Renal pelvis (tissue), 4 donors: ENCODE results near the gene AGMO. TPM values are rescaled to one million over a fixed set of nuclear protein-coding genes. Genes with fewer than 3 reads are reported as not detected.
A peak's percentile ranks its signal among the peaks of the same experiment; 100 is the strongest.

Experiments used
- DNase-seq: peaks from one replicate; pipeline ENCODE4 v3.0.0-alpha.2; 2013
- polyA plus RNA-seq, 3 donors: library from polyadenylated mRNA; unstranded; fragments of 120-200 nt; gene quantifications; one replicate each; pipeline ENCODE4 v1.2.1, GENCODE V29; 2013; ENCODE audit not compliant: insufficient read length in 3 of 3

The AGMO gene
- polyA plus RNA-seq, 3 donors = 0.66 to 0.93 (median 0.84) TPM

DNA sequence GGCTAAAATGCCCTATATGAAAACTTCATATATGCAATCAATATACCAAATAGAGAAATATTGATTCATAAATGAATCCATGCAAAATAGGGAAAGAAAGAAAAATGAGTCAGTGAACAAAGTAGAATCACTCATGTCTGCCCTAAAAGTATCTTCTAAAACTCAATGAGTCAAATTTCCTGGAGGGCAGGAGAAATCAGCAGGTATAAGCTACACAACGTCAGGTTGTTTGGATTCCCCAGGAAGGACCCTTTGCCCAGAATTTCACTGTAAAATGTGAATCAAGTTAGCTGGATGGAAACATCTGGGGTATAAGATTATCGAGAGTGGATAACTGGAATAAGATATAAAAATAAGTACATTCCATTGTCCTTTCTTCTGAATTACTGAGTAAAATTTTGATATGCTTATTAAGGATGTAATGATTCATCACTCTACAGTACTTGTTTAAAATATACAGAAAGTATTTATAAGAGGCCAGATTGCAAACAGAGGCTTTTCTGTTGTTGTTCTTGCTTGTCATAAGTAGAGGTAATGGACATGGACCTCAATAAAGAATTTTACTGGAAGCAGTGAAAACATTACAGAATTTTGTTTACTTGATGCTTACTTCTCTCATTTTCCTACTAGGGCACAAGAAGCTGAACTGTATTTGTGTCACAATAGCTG lies 99.0 kb downstream of the AGMO start:
- no peak for DNase-seq

DNA sequence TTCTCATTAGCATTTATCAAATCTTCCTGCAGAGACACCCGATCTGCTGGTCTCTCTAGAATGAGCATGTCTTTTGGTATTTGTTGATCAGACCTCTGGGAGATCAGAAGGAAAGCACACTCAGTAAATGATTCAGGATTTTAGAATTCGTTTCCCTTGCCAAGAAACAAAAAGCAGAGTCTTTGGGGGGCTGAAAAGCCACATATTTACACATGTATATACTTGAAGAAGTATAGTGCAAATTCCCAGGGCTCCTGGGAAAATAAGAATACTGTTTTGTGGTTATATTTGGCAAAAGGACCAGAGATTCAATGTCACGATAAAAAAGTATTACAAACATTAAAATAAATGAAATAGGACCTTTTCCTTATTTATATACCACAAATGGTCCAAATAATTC lies 100.2 kb downstream of the AGMO start:
- DNase-seq = no peak

DNA sequence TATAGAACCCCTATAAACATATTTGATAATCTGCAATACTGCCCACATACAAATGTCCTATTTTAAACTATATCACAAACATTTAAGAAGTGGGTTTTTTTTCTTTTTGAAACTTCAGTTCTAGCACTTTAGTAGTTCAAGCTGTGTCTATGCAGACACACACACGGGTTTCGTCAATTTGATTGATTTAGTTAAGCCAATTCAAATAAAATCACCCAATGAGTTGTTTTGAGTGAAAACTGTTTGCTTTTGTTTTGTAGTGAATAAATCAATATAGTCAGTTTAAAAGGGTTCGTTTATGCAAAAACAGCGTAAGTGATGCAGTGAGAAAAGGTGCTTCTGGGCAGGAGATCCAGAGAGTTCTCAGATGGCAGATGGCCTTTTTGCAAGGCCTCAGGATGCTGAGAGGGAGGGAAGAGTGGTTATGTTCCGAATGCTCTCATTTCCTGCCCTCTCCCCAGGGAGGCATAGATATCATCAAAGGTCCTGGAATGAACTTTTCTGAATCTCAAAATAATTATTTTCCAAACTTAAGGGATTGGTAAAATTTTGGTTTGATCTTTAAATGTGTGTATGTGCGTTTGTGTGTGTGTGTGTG lies 102.7 kb downstream of the AGMO start:
- DNase-seq = no peak

DNA sequence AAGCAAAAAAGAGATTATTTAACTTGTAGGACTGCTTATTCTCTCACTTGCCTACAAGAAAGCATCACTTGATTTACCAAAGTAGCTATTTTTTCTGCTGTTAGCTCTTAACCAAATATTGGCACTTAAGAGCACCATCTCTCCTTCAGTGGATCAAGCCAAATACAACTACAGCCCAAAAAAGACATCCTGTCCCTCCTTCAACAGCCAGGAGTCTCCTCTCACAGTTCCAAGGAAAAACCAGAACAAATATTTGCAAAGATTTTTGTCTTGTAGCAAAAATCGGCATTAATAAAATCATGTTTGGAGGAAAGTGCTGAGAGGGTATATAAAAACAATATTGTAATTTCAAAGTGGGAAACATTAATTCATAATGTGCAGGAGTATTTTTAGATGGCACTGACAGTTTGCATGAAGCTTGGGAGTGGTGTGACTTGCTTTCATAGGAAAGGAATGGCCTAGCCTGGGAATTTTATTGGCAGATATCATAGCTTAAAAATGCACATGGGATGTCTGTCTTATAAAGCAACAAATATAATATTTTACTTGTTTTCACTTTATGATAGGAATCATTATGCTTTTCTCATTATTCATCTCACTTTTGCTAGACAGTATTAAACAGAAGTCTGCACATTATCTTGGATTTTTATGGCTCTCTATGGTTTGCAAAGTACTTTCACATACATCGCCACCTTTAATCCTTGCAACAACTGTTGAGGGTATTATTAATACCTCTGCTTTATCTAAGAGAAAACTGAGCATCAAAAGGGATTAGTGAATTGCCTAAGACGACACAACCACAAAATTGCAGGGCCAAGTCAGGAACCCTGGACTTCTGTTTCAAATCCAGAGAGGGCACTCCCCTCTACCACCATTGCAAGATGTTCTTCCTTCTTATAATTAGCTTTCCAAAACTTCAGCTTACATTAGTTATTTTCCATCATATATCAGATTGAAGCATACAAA lies 103.5 kb downstream of the AGMO start:
- no peak for DNase-seq

DNA sequence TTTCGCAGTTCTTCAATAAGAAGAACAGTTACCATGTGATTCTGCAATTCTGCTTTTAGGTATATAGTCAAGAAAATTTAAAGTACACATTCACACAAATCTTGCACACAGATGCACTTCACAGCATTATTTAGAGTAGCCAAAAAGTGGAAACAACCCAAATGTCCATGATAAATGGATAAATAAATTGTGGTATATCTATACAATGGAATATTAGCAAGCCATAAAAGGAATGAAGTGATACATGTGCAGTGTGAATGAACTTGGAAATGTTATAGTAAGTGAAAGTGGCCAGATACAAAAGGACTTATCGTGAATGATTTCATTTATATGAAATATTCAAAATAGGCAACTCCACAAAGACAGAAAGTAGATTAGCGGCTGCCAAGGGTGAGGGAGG lies 109.1 kb downstream of the AGMO start:
- DNase-seq = no peak

DNA sequence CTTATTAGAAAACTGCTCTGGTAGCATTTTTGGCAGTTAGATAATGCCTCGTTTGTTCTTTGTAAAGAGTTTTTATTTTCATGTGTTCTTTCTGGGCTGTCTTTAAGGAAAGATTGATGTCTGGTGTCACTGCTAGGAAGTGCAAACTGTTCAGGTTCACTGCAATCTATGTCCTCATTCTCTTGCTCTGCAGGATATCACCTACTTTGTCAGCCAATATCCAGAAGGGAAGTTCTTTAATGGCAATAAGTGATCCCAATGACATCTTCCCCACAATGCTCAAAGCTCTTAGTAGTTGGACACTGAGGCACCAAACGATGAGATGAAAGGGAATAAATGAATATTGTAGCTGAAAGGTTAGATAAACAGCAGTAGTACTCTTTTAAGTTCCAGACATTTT lies 115.1 kb downstream of the AGMO start:
- no peak for DNase-seq

DNA sequence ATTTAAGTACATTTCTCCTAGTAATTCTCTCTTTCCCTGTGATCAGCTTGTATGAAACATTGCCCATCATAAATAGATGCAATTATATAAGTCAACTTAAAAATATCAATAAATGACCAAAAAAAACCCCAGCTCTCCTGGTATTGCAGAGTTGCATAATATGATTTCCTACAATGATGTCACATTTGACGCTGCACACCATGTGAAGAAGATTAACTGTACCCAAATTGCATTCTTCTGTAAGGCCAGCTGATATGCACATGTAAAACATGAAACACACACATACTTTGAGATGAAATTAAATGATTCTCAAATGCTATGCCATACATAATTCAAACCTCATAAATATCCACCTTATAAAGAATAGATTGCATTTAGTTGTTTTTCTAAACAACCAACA lies 115.5 kb downstream of the AGMO start:
- DNase-seq = no peak

DNA sequence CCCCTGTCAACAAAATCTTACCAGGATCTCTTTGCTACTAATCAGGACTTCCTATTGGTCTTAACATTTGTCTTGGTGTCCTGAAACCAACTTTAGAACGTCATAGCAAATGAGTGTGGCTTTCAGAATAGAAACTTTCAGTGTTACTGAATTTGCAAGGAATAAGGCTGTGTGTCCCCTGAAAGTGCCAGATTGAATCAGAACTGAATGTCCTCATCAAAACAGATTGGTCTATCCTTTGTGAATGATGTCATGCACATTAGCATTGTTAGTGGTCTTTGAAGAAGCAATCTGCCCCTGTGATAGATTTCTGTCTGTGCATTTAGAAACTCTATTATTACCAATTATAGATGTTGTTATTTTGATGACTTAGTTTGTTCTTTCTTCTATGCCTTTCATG lies 119.9 kb downstream of the AGMO start:
- no peak for DNase-seq

DNA sequence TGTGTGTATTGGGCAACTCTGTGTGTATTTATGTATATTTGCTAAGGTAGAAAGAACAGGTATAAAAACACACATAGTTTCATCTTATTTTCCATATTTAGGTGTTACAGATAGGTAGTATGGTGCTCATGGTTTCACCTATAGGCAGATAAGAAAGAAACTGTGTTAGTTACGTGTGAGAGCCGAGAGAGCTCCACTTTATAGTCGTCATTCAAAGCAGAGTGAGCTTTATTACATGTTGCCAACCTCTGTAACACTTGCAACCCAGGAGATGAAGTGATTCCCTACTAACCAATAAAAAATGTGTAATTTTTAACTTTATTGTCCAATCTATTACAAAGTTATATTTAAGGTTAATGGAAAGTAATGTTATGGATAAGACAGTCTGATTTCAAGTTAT lies 121.3 kb downstream of the AGMO start:
- DNase-seq = no peak

DNA sequence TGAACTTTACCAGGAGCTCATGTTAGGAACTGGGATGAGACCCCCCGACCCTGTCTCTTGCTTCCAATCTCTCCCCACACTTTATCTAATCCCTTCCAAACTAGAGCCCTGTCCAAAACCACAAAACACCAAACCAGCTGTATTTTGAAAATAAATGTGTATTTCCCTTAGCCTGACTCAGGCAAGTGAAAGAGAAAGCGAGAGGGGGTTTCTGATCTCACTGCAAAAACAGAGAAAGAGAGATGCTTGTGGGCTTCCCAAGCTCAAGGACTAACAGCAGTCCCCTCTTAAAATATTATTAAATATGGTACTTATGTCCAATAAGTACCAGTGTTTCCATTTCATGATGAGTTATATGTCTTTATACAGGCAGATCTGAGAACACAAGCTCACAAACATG lies 122.0 kb downstream of the AGMO start:
- DNase-seq = no peak

DNA sequence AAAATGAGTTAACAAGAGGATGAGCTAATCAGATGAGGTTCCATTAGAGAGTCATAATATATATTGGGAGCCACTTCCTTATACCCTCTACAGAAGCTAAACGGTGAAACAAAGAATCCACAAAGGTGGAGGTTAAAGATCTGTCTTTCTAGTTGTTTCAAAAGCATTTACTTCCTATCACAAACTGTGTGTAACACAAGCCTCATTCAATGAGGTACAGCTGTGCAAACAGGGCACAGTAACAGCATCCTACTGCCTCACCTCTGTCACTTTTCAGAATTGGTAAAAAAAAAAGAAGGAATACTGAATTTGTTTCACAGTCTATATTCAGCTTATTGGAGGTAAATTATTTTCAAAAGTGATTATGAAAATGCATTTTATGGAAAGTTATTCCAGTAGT lies 128.7 kb downstream of the AGMO start:
- DNase-seq = no peak

DNA sequence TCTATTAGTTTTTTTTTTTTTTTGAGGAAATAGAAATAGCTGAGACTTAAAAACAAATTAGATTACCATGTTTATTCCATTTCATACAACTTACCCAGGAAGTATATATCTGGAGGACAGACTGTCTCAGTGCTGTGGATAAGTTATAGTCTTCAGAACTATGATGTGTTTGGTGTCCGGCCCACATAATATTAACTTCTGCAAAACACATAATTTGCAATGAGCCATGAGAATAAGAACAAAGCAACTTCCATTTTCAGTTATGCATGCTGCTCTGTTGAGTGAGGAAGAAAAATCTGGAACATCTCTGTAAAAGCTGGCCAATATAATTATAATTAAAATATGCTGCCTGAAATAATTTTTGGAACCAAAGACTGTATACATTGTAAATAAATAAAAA lies 130.9 kb downstream of the AGMO start:
- no peak for DNase-seq

DNA sequence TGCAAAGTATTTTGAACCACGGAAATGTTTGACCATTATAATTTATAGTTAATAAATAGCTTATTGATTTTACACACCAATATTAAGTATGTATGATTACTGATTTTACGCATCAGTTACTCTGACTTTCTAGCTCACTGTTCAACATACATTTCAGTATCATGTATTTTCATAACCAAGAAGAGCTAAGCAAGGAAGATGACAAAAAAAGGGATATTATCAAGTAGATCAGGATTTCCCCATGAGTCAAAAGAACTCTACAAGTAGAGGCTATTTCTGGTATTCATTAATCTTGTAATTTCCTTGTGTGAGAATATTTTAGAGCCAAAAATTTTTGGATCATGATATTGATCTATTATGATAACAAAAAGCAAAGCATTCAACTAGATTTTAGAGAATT lies 131.6 kb downstream of the AGMO start:
- DNase-seq = no peak

DNA sequence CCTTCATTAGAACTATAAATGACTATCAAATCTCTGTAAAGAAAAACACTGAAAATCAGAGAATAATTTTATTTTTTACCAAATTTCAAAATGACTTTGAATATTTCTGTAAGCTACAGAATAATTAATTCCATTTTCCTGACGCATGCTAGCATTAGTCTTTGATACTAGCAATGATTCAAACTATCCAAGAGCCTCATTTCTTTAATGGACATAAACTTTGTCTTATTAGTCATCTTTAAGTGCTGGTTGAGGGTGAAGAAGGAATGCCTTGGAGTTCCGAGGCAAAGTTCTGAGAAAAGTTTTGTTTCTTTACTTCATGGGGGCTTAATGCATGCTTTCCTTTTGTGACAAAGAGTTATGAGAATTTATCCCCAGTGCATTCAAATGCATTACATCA lies 137.3 kb downstream of the AGMO start:
- DNase-seq = peak; percentile 22

DNA sequence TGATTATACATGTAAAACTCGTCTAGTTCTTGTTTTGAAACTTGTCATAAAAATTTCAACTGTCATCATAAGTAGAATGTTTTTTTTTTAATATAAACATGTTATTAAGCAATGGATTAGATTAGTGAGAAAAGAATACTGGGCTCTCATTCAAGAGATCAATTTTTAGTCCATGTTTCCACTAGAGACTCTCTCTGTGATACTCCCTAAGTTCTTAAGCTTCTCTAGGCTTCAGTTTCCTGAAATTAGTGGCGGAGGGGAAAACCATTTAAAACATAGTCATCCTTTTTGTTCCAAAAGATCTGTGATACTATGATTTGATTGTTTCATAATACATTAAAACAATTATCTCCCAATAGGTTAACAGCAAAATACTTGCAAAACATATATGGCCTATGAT lies 142.2 kb downstream of the AGMO start:
- no peak for DNase-seq

DNA sequence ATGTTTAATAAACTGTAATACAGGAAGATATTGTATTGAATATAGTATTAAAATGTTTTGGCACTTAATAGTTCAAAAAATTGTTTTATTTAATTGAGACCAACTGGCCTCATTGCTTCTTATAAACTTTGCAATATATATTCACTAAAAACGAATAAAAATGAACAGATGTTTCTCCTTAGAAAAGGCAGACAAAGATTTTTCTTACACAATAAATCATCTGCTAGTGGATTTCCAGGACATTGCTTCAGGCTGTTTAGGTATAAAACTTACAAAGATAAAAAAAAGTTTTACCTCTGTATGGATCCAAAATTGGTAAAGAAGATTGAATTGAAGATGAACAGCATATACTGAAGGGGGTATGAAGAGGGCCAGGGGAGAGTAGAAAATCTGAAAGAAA lies 143.6 kb downstream of the AGMO start:
- no peak for DNase-seq

DNA sequence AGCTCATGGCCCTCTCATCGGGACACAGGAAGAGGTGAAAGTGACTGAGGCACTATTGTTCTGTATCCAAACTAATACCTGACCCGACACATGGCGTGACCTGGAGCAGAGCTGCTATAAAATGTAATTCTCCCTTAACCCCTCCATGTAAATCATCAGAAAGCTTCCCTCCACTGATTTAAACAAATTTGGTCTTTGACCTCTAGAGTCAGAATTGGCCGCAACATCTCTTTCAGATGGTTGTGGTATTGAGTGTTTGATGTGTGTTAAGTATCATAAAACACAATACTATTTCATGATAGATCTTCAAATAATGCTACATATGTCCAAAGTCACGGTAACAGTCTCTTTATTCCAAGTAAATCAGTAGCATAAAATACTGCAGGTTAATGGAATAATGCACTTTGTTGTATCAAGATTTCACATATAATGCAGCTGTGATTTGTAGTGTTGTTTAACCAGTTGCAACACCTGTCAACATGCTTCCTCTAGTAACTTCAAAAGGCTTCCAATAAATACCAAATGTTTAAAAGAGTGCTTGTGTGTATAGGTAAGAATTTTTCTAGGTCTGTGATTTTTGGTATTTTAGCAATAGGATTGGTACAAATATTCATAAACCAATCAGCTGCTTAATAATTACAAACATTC lies 144.3 kb downstream of the AGMO start:
- no peak for DNase-seq

DNA sequence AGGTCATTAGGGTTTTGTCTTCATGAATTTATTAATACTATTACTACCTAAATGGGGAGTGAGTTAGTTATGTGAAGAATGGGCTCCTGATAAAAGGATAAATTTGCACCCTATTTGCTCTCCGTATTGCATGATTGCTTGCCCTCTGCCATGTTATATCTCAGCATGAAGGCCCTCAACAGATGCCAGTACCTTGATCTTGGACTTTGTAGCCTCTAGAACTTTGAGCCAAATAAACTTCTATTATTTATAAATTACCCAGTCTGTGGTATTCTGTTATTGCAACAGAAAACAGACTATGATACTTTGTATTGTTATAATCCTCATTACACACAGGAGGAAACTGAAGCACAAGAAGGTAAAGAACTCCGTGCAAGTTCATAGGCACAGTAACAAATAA lies 150.8 kb downstream of the AGMO start:
- no peak for DNase-seq

DNA sequence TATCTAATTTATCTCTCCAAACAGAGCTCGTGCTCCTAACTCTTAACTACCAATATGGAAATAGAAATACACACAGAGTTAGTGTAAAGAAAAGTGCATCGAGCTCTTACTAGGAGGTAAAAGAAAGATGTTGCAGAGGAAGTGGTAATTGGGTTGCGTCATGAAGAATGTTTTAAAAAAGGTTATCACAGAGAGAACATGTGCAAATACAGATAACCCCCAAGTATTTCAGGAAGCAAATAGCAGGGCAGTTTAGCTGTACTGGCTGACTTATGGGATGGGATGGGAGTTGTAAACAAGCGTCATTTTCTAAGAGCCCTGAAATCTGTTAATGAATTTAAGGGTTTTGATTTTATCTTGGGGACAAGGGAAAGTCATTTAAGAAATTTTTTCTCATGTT lies 153.9 kb downstream of the AGMO start:
- no peak for DNase-seq

DNA sequence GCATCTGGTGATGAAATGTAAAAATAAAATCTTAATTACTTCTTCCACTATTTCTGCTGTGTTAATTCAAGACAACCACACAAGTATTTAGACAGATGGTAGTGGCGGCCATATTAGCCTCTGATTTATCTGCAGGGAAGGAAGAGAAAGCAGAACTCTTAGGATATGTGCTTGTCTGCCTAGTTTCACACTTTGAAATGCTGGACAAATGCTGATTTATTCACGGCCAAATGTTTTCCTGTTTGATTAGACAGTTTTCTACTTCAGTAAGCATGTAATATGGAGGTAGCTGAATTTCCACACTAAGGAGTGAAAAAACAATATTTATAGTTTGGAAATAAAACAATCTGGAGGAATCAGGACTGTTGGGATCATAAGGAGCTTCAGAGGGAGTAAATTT lies 158.1 kb downstream of the AGMO start:
- peak; percentile 19 for DNase-seq

DNA sequence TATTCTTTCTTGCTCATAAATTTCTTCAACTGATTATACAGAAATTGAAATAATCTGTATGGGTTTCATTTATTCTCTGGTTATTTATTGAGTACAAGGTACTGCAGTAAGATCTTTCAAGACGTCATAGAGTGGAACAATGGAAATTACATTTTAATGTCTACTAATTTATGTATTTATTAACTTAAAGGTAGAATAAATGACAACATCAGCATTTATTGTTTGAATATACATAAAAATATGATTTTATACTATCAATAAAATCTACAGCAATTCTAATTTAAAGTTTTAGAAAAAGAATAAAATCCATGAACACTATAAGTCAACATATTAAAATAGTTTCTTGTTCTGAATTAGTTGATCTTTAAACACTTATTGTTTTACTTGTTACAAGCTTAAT lies 158.5 kb downstream of the AGMO start:
- DNase-seq = no peak

DNA sequence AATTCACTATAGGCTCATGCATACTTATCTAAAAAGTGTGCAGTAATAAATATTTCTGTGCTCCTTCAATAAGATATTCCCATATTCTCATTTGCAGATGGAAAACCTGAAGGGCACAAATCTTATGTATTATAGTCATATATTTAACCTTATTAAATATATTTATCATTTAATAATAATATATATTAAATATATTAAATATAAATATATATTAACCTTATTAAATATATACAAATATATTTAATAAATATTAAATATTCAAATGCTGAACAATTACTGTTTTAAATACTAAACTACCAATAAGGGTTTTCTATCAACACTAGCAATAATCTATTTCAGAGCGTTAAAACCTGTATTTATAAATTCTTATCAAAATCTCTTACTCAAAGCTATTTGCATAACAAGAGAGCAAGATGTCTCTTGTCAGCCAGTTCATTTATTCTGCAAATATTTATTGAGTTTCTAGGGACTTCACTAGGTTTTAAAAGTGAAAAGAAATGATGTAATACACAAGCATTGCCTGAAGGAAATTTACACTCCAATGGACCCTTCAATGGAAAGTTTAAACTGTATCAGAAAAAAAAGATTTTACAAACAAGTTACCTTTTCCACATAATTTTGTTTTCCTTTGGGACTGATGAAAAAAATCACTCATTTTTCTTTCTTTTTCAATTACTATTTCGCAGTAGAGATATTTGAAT lies 159.2 kb downstream of the AGMO start:
- DNase-seq = no peak
